Measurements from ENCODE around the gene E2F2. TPM values are rescaled to one million over a fixed set of nuclear protein-coding genes. Genes with fewer than 3 reads are reported as not detected.

Gene E2F2
- total RNA-seq, 1 experiment from 2014 or later, result 46.1 TPM

DNA sequence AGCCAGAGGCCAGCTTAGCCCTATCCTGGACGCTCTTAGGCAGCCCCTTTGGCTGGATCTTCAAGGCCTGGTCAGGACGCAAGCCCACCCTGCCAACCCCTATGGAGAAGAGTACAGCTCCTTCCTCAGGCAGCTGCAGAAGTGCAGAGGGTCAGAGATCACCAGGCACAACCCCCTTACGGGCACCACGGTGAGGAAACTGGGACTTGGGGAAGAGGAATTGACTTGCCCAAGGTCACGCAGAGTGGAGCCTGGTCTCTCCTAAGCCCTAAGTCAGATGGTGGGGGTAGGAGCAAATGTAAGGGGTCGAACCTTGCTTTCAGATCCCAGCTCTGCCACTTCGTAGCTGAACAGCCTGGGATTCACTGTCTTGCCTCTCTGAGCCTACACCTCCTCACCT is 3.7 kb downstream of the E2F2 start:
- H3K9me3 ChIP-seq (ENCODE audit: low read depth, low read length, poor library complexity, severe bottlenecking), result no peaks in the 10 kb centered on the region
- H3K4me3 ChIP-seq (ENCODE audit: low read depth, low read length, poor library complexity, severe bottlenecking), result no peak overlapping the region
- no peaks in the 10 kb centered on the region for H3K27me3 ChIP-seq (replicated peaks; ENCODE audit: insufficient read depth, low read depth, low read length, poor library complexity)
- ChIA-PET CTCF (interaction anchor here (2.7 kb wide), 1 partner anchor 30 kb away, joined by 12 read pairs; no protein-coding TSS in a partner anchor), POLR2A (ENCODE audit: low non-redundant PET) (no interaction called here)
- DNase-seq (ENCODE audit: low spot score), result no peak
- intact Hi-C loops (cut with micrococcal nuclease; ENCODE audit: unreplicated experiment), result no loop called here
- H3K36me3 ChIP-seq (ENCODE audit: insufficient read depth, low read length, poor library complexity, severe bottlenecking), result peaks cover 12% of the 10 kb centered on the region
- no TSS peak for BruUV-seq (replicated peaks)
- peaks cover 50% of the 10 kb centered on the region for H3K4me1 ChIP-seq (ENCODE audit: insufficient read depth, low read length, poor library complexity, severe bottlenecking)
- no peak overlapping the region for H3K27ac ChIP-seq (ENCODE audit: low read depth, low read length, poor library complexity, severe bottlenecking)
- no peak for TF ChIP-seq EZH2 (IDR thresholded peaks at IDR 0.05; ENCODE audit: borderline replicate concordance, low read depth, low read length, poor library complexity, severe bottlenecking)
- no peak for TF ChIP-seq CTCF (conservative IDR thresholded peaks at IDR 0.05; ENCODE audit: low read depth, low read length)

- TF ChIP-seq EZH2 (IDR thresholded peaks at IDR 0.05; ENCODE audit: borderline replicate concordance, low read depth, low read length, poor library complexity, severe bottlenecking), result no peak
- no peak for TF ChIP-seq CTCF (conservative IDR thresholded peaks at IDR 0.05; ENCODE audit: low read depth, low read length)
- H3K4me1 ChIP-seq (ENCODE audit: insufficient read depth, low read length, poor library complexity, severe bottlenecking), result peaks cover 42% of the 10 kb centered on the region
- CTCF ChIA-PET, result interaction anchor here (0.9 kb wide), 1 partner anchor 29 kb away, joined by 3 read pairs; no protein-coding TSS in a partner anchor
- no peaks in the 10 kb centered on the region for H3K9me3 ChIP-seq (ENCODE audit: low read depth, low read length, poor library complexity, severe bottlenecking)
- no peak overlapping the region for H3K4me3 ChIP-seq (ENCODE audit: low read depth, low read length, poor library complexity, severe bottlenecking)
- no peak for DNase-seq (ENCODE audit: low spot score)
- H3K27ac ChIP-seq (ENCODE audit: low read depth, low read length, poor library complexity, severe bottlenecking), result peak overlapping the region; percentile 52
- POLR2A ChIA-PET (ENCODE audit: low non-redundant PET), result no interaction called here
- intact Hi-C loops (cut with micrococcal nuclease; ENCODE audit: unreplicated experiment), result no loop called here
- no peaks in the 10 kb centered on the region for H3K27me3 ChIP-seq (replicated peaks; ENCODE audit: insufficient read depth, low read depth, low read length, poor library complexity)
- H3K36me3 ChIP-seq (ENCODE audit: insufficient read depth, low read length, poor library complexity, severe bottlenecking), result peaks cover 21% of the 10 kb centered on the region
- no TSS peak for BruUV-seq (replicated peaks)
Measured at GRCh38 chr1:23526329-23527041, 4.5 kb downstream of the E2F2 start.

DNA sequence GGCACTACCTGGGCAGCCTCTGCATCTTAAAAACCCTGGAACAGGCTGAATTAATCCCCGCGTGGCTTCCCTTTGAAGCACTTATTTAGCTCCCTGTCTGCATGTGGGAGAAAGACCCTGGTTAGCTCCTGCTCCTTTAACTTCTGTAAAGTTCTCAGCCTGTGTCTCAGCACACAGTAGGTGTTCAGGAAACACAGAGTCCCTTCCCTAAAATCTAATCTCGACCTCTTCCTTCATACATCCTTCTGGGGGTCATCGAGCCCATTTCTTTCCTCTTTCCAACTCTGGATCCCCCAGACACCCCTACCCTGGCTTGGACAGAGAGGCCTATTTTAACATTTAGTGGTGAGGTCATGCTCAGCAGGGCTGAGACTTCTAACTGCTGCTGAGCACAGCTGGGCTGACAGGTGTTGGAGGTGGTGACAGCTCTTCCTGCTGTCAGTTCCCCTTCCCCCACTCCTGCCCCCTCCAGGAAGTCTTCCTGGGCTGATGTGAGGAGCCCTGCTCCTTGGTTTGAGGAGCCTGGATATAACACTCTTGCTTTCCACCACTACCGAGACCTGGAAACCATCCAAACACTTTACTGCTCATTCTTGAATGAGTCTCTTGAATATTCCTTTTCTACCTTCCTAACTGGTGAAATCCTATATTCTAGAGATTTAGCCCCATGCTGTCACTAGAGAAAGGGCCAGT is 5.3 kb downstream of the E2F2 start:
- DNase-seq (ENCODE audit: low spot score), result peak; percentile 38
- ChIA-PET POLR2A (ENCODE audit: low non-redundant PET) (interaction anchor here (0.6 kb wide), 1 partner anchor 60 kb away, joined by 3 read pairs; no protein-coding TSS in a partner anchor), CTCF (interaction anchor here (0.9 kb wide), 1 partner anchor 29 kb away, joined by 3 read pairs; no protein-coding TSS in a partner anchor)
- no peaks in the 10 kb centered on the region for H3K9me3 ChIP-seq (ENCODE audit: low read depth, low read length, poor library complexity, severe bottlenecking)
- no peak for TF ChIP-seq CTCF (conservative IDR thresholded peaks at IDR 0.05; ENCODE audit: low read depth, low read length)
- TF ChIP-seq EZH2 (IDR thresholded peaks at IDR 0.05; ENCODE audit: borderline replicate concordance, low read depth, low read length, poor library complexity, severe bottlenecking), result no peak
- H3K4me1 ChIP-seq (ENCODE audit: insufficient read depth, low read length, poor library complexity, severe bottlenecking), result peaks cover 41% of the 10 kb centered on the region
- intact Hi-C loops (cut with micrococcal nuclease; ENCODE audit: unreplicated experiment), result no loop called here
- H3K36me3 ChIP-seq (ENCODE audit: insufficient read depth, low read length, poor library complexity, severe bottlenecking), result peaks cover 29% of the 10 kb centered on the region
- H3K4me3 ChIP-seq (ENCODE audit: low read depth, low read length, poor library complexity, severe bottlenecking), result no peak overlapping the region
- peak overlapping the region; percentile 52 for H3K27ac ChIP-seq (ENCODE audit: low read depth, low read length, poor library complexity, severe bottlenecking)
- no TSS peak for BruUV-seq (replicated peaks)
- no peaks in the 10 kb centered on the region for H3K27me3 ChIP-seq (replicated peaks; ENCODE audit: insufficient read depth, low read depth, low read length, poor library complexity)

Measured in A673 (cell line).